ENCODE data around the gene RBM47. TPM values are rescaled to one million over a fixed set of nuclear protein-coding genes. Genes with fewer than 3 reads are reported as not detected.
A peak's percentile ranks its signal among the peaks of the same experiment; 100 is the strongest.

The RBM47 gene
- total RNA-seq, 1 donor from 2014 or later: 41.1 TPM

DNA sequence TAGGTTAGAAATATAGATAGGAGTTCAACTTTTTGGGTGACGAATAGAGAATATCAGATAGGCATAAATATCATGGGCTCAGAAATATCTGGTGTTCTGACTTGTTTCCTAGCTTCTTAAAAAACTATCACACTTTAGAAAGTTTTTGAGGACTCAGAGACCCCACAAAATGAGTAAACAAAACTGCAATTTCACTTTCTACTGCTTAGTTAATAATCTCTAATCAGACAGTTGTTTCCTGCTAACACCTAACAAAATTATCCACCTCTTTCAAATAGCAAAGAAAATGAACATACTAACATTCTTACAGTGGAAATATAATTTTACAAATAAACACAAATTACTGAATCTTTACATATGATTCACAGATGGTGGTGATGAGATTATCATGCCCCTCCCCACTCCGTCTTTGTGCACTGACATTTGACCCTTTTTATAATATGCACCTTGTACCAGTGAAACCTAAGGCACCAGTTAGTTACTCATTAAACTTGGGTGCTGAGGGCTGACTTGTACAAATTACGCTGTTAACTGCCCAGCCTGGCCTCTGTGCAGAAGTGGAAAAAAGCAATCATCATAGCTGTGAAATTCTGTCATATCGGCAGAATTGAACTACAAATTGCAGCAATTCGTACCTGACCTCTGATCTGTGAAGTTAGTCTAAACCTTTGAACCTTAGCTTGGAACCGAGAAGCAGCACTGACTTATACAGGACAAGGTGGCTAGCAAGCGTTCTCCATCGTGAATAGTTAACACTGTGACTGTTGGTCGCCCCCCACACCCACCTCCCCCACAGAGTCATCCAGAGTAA lies 155.9 kb downstream of the RBM47 start:
- TF ChIP-seq CTCF (IDR thresholded peaks at IDR 0.05; ENCODE audit: insufficient read depth, low read length, poor library complexity, severe bottlenecking): no peak

GRCh38 chr4:40471923-40472322 lies 157.7 kb downstream of the RBM47 start:
- Histone ChIP-seq H3K36me3 (ENCODE audit: control insufficient read depth, insufficient read depth, low read length) (no peaks in the 10 kb centered on the region), H3K4me3 (ENCODE audit: low read depth, low read length) (no peak overlapping the region), H3K27me3 (ENCODE audit: control insufficient read depth, insufficient read depth, low read length) (no peaks in the 10 kb centered on the region)
- DNase-seq (ENCODE audit: low read depth): no peak
- TF ChIP-seq CTCF (IDR thresholded peaks at IDR 0.05; ENCODE audit: insufficient read depth, low read length, poor library complexity, severe bottlenecking): no peak

More for the DNA sequence above, 155.9 kb downstream of the RBM47 start:
- DNase-seq (ENCODE audit: low read depth): peak; percentile 49
- no peaks in the 10 kb centered on the region for H3K36me3 ChIP-seq (ENCODE audit: control insufficient read depth, insufficient read depth, low read length)
- H3K4me3 ChIP-seq (ENCODE audit: low read depth, low read length): peak overlapping the region; percentile 23
- no peaks in the 10 kb centered on the region for H3K27me3 ChIP-seq (ENCODE audit: control insufficient read depth, insufficient read depth, low read length)

GRCh38 chr4:40466789-40467188 lies 162.9 kb downstream of the RBM47 start:
- H3K27me3 ChIP-seq (ENCODE audit: control insufficient read depth, insufficient read depth, low read length): no peaks in the 10 kb centered on the region
- H3K4me3 ChIP-seq (ENCODE audit: low read depth, low read length): no peak overlapping the region
- no peak for DNase-seq (ENCODE audit: low read depth)
- no peak for TF ChIP-seq CTCF (IDR thresholded peaks at IDR 0.05; ENCODE audit: insufficient read depth, low read length, poor library complexity, severe bottlenecking)
- H3K36me3 ChIP-seq (ENCODE audit: control insufficient read depth, insufficient read depth, low read length): no peaks in the 10 kb centered on the region

DNA sequence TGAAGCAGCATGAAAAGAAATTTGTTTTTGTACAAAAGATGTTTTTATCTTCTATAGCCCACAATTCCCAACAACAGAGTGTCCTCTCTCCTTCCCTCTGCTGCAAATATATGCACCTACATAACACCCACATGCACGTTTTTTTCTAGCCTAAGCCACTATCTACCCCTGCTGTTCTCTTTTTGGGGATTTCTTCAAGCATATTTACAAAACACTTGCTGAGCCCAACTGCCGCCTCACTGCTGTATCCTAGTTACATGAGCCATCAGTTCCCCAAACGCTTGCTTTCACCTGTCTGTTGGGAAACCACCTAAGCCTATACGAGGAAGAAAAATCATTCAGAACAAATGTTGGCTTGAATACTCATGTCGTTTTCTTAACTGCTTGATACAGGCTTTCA lies 167.3 kb downstream of the RBM47 start:
- Histone ChIP-seq H3K4me3 (ENCODE audit: low read depth, low read length) (no peak overlapping the region), H3K27me3 (ENCODE audit: control insufficient read depth, insufficient read depth, low read length) (no peaks in the 10 kb centered on the region), H3K36me3 (ENCODE audit: control insufficient read depth, insufficient read depth, low read length) (no peaks in the 10 kb centered on the region)
- DNase-seq (ENCODE audit: low read depth): no peak
- TF ChIP-seq CTCF (IDR thresholded peaks at IDR 0.05; ENCODE audit: insufficient read depth, low read length, poor library complexity, severe bottlenecking): no peak

GRCh38 chr4:40461879-40462278 lies 167.8 kb downstream of the RBM47 start:
- no peak for TF ChIP-seq CTCF (IDR thresholded peaks at IDR 0.05; ENCODE audit: insufficient read depth, low read length, poor library complexity, severe bottlenecking)

DNA sequence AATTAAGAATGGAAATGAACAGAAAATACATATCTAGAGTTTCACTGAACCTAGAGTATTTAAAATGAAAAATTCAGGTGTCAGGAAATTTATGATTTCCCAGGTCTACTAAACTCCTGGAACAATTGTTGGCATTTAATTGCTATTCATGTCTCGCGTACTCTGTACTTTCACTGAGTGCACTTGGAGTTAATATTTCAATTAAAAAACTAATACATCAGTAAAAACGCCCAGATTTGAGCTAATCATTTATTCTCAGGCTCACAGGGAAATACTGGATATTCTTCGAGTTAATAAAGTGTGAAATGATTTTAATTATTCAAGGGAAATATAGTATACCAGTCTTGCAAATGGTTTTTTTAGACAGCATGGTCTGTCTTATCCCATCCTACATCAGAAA lies 168.6 kb downstream of the RBM47 start:
- DNase-seq (ENCODE audit: low read depth): no peak
- Histone ChIP-seq H3K36me3 (ENCODE audit: control insufficient read depth, insufficient read depth, low read length) (no peaks in the 10 kb centered on the region), H3K27me3 (ENCODE audit: control insufficient read depth, insufficient read depth, low read length) (no peaks in the 10 kb centered on the region), H3K4me3 (ENCODE audit: low read depth, low read length) (no peak overlapping the region)
- no peak for TF ChIP-seq CTCF (IDR thresholded peaks at IDR 0.05; ENCODE audit: insufficient read depth, low read length, poor library complexity, severe bottlenecking)

More at GRCh38 chr4:40461879-40462278, 167.8 kb downstream of the RBM47 start:
- H3K36me3 ChIP-seq (ENCODE audit: control insufficient read depth, insufficient read depth, low read length): no peaks in the 10 kb centered on the region
- H3K4me3 ChIP-seq (ENCODE audit: low read depth, low read length): no peak overlapping the region
- no peak for DNase-seq (ENCODE audit: low read depth)
- H3K27me3 ChIP-seq (ENCODE audit: control insufficient read depth, insufficient read depth, low read length): no peaks in the 10 kb centered on the region

Measured in kidney epithelial cell (primary cell).